H54 (cell line): Measurements from ENCODE around the gene PEBP1.
"Not testable (repeated sequence)": the region's sequence is repeated elsewhere in the genome, so short reads cannot be mapped to it uniquely, and the experiment has no call there.

Source experiments
- DNase-seq: peaks from one replicate; pipeline ENCODE4 v3.0.0; 2011; ENCODE audit warnings: low spot score, mixed read lengths; ENCODE audit not compliant: insufficient read length
- FAIRE-seq: peaks from 3 replicates; lab custom pipeline; 2011; peaks lifted over from hg19 to GRCh38; lab: Jason Lieb, UNC
- POLR2A ChIP-seq: IDR thresholded peaks from 2 replicates; pipeline ENCODE4 v1.6.1; 2011; ENCODE audit warnings: low read depth, mild to moderate bottlenecking, low read length

The PEBP1 gene

DNA sequence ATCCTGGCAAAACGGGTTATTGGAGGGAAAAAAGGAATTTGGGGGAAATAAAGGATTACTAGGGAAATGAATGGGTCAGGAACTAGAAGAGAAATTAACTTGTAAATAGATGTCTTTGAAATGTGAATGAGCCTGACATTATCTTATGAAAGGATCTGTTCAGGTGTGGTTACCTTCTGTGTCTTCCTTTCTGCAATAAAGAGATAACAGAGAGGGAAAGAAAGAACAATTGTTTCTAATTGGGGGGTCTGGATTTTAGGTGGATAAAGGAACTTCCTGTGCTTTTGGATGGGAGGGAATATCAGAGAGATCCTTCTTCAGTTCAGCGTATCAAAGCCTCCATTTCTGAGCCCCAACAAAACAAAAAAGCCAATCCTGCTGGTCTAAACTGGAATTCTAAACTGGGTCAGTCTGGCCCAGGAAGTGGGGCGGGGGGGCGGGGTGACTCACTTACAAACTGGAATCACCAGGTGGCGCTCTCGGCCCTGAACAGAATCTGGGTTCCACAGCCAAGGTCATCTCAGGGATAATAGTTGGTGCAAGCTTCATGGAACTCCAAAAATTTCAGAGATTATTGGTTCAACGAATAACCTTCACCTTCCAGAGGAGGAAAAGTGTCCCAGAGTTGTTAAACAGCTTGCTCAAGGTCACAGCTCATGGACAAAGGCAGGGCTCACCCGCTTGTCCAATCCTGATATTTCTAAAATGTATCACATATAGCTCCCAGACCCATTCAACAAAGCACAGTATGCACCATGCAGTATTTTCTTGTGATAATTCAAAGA, 15.2 kb upstream of the PEBP1 start:
- FAIRE-seq (no peak), DNase-seq (peak; percentile 70)
- no peak for TF ChIP-seq POLR2A

DNA sequence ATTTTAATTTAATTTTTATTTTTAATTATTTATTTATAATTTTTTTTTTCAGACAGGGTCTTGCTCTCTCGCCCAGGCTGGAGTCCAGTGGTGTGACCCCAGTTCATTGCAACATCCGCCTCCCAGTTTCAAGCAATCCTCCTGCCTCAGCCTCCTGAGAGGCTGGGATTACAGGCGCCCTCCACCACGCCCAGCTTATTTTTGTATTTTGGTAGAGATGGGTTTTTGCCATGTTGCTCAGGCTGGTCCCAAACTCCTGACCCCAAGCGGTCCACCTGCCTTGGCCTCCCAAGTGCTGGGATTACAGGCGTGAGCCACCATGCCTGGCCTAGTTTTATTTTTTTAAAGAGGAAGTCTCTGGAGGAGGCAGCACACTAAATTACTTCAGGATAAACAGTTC, 13.7 kb upstream of the PEBP1 start:
- no peak for TF ChIP-seq POLR2A
- DNase-seq = no peak
- no peak for FAIRE-seq

DNA sequence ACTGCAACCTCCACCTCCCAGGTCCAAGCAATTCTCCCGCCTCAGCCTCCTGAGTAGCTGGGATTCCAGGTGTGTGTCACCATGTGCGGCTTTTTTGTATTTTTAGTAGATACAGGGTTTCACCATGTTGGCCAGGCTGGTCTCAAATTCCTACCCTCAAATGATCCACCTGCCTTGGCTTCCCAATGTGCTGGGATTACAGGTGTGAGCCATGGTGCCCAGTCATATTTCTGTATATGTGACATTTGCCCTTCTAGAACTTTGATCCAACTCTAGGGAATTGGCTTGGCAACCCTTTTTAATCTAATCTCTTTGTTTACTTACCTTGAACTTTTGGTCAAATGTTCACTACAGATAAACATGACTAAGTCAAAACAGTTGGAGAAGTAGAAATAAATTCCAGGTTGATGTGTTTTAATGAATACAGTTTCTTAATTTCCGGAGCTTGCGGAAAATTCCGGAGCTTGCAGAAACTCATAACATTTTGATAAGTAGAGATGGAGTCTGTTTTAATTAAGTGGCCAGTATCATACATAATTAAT, 11.5 kb upstream of the PEBP1 start:
- FAIRE-seq = no peak

DNA sequence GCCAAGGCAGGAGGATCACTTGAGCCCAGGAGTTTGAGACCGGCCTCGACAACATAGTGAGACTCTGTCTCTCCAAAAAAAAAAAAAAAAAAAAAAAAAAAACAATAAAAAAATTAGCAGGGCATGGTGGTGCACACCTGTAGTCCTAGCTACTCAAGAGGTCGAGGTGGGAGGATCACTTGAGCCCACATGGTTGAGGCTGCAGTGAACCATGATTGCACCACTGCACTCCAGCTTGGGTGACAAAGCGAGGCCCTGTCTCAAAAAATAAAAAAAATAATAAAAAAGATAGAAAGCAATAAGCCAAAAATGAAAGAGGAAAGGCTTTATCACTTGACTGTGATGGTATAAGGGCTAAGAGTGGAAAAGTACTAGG, 10.2 kb upstream of the PEBP1 start:
- no peak for FAIRE-seq
- no peak for DNase-seq
- no peak for TF ChIP-seq POLR2A

More for the DNA sequence above, 11.5 kb upstream of the PEBP1 start:
- DNase-seq = no peak
- no peak for TF ChIP-seq POLR2A

DNA sequence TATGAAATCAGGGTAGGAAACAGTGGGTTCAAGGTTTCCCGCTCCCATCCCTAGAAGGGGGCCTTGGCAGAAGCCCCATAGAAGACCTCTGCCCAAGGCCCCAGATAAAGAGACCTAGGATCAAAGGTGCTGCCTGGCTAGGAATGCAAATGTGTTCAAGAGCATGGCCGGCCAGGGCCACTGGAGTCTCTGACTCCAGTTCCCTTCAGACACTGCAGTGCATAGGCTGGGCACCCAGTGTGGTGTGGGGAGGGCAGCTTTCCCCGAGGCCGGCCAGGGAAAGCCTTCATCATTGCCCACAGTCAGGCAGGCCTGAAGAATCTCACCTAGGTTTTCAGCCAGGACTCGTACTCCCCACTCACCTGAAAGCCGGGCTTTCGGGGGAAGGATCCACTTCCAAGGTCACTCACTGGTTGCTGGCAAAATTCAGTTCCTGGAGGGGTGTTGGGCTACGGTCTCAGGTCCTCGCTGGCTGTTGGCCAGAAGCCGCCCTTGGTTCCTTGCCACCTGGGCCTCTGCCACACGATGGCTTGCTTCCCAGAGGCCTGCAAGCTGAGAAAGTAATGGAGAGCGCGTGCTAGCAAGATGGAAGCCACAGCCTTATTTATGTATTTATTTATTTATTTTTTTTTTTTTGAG, 9.7 kb upstream of the PEBP1 start:
- no peak for DNase-seq
- no peak for FAIRE-seq

DNA sequence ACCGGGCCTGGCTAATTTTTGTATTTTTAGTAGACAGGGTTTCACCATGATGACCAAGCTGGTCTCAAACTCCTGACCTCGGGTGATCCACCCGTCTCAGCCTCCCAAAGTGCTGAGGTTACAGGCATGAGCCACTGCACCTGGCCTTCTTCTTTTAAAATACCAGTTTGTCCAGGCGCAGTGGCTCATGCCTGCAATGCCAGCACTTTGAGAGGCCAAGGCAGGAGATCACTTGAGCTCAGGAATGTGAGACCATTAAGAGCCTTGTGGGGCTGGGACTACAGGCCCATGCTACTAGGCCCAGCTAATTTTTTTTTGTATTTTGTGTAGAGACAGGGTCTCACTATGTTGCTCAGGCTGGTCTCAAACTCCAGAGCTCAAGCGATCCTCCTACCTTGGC, 8.1 kb upstream of the PEBP1 start:
- FAIRE-seq = no peak
- no peak for TF ChIP-seq POLR2A
- no peak for DNase-seq

More for the DNA sequence above, 9.7 kb upstream of the PEBP1 start:
- TF ChIP-seq POLR2A = no peak

DNA sequence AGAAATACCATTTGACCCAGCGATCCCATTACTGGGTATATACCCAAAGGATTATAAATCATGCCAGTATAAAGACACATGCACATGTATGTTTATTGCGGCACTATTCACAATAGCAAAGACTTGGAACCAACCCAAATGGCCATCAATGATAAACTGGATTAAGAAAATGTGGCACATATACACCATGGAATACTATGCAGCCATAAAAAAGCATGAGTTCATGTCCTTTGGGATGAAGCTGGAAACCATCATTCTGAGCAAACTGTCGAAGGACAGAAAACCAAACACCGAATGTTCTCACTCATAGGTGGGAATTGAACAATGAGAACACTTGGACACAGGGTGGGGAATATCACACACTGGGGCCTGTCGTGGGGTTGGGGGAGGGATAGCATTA, 6.5 kb upstream of the PEBP1 start:
- DNase-seq, FAIRE-seq: not testable (repeated sequence)

DNA sequence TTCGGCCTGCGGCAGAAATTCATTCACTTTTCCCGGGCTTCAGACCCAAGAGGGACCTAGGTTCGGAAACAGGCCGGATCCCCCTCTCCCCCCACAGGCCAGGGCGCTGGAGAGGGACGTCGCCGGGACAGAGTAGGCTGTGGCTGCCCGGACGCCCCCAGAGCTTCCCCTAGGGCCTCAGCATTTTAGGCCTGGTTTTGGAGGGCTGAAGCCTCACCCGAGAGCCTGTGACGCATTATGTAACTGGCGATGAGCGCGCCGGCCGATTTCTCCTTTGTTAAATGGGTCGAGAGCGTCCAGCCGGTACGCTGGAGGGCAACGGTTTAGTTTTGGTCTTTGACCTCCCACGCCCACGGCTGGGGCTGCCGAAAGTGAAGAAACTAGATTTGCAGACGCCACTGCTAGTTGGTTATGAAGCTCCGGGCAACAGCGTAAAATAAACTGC, 657 bp downstream of the PEBP1 start:
- FAIRE-seq (no peak), DNase-seq (peak; percentile 10)
- TF ChIP-seq POLR2A = no peak

DNA sequence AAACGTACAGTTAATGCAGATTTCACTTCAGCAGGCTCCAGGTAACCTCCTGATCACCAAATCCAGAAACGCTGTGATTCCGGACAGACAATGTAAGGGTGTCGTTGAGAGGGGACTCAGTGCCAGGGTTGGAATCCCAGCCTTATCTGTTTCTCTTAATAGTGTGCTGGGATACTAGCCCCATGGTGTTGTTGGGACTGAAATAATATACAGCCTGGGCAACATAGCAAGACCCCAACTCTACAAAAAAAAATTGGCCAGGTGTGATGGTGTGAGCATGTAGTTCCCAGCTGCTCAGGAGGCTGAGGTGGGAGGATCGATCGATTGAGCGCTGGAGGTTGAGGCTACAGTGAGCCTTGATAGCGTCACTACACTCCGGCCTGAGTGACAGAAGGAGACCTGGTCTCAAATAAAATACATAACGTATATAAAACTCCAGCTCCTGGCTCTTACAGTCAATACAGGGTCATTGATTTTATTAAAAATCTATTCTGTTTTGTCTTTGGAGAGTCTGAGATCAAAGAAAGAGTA, 1.3 kb downstream of the PEBP1 start:
- FAIRE-seq (no peak), DNase-seq (no peak)
- TF ChIP-seq POLR2A = no peak

DNA sequence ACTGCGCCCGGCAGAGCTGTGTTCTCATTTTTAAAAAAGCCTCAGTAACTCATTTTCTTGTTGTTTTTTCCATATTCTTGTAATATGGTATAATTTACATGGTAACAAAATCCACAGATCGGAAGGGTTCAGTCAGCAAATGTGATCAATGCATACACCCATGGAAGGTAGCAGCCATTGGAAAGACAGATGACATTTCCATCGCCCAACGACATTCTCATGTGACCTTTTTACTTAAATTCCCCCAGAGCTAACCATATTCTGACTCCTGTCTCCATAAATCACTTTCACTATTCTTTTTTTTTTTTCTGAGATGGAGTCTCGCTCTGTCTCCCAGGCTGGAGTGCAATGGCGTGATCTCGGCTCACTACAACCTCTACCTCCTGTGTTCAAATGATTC, 4.9 kb downstream of the PEBP1 start:
- TF ChIP-seq POLR2A = no peak
- FAIRE-seq (no peak), DNase-seq (no peak)

DNA sequence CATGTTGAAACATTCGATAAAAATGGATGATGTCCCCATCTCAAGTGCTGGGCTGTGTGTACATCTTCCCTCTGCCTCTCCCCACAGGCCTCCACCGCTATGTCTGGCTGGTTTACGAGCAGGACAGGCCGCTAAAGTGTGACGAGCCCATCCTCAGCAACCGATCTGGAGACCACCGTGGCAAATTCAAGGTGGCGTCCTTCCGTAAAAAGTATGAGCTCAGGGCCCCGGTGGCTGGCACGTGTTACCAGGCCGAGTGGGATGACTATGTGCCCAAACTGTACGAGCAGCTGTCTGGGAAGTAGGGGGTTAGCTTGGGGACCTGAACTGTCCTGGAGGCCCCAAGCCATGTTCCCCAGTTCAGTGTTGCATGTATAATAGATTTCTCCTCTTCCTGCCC, 8.6 kb downstream of the PEBP1 start:
- no peak for TF ChIP-seq POLR2A
- FAIRE-seq (no peak), DNase-seq (no peak)

DNA sequence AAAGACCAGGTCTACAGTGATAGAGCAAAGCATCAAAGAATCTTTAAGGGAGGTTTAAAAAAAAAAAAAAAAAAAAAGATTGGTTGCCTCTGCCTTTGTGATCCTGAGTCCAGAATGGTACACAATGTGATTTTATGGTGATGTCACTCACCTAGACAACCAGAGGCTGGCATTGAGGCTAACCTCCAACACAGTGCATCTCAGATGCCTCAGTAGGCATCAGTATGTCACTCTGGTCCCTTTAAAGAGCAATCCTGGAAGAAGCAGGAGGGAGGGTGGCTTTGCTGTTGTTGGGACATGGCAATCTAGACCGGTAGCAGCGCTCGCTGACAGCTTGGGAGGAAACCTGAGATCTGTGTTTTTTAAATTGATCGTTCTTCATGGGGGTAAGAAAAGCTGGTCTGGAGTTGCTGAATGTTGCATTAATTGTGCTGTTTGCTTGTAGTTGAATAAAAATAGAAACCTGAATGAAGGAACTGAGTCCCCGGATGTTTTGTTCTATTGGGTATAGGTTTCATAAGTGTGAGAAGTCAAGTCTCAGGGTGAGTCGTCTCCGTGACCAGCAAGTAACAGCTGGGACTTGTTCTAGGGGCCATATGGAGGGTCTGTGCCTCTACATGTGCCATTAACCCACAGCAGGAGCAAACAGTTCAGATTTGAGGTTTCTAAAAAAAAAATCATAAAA, 9.3 kb downstream of the PEBP1 start:
- FAIRE-seq (no peak), DNase-seq (no peak)
- TF ChIP-seq POLR2A = no peak

DNA sequence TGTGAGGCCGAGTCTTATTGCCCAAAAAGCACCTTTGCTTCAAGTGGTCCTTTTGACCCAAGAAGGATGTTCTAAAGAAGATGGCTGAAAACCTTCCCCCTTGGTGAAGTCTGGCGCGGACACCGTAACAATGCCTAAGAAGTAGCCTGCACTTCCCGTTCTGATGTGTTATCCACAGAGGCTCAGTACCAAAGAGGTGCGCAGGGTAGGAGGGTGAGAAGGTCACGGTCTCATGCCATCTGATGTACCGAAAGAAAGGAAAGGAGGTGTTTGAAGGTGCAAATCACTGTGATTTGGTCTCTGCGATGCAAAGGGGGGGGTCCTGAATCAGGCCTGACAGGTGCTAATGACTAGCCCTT, 9.9 kb downstream of the PEBP1 start:
- DNase-seq = no peak
- TF ChIP-seq POLR2A = no peak
- no peak for FAIRE-seq

DNA sequence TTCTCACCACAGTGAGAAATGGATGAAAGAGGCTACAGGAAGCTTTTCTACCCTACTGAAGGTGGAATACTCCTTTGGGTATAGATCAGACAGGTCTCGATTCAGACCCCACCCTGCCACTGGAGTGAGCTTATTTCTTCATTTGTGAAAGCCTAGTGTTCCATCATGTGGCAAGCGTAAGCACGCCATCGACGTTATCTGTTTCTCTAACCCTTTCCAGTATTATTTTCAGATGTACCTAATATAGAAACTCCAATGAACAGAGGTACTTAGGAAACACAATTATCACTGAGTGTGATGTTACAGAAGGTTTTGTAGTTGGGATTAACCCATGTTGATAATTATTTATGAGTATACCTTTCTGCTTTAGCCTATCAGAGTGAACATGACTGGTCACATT, 12.4 kb downstream of the PEBP1 start:
- no peak for TF ChIP-seq POLR2A
- DNase-seq (no peak), FAIRE-seq (no peak)
